ENCODE results near the gene CD34. TPM values are rescaled to one million over a fixed set of nuclear protein-coding genes. Genes with fewer than 3 reads are reported as not detected.
"Not testable (repeated sequence)": the region's sequence is repeated elsewhere in the genome, so short reads cannot be mapped to it uniquely, and the experiment has no call there.

The CD34 gene
- total RNA-seq, 1 donor from 2014 or later: 16.9 TPM

- no peak for DNase-seq (ENCODE audit: low read depth, low spot score)
Observed at GRCh38 chr1:207926984-207927383, 16.1 kb upstream of the CD34 start.

- DNase-seq (ENCODE audit: low read depth, low spot score): not testable (repeated sequence)
Observed at GRCh38 chr1:207925969-207926368, 15.0 kb upstream of the CD34 start.

GRCh38 chr1:207925210-207925609, 14.3 kb upstream of the CD34 start:
- DNase-seq (ENCODE audit: low read depth, low spot score): no peak

- DNase-seq (ENCODE audit: low read depth, low spot score): no peak
Observed at GRCh38 chr1:207923561-207923960, 12.6 kb upstream of the CD34 start.

GRCh38 chr1:207923121-207923520, 12.2 kb upstream of the CD34 start:
- no peak for DNase-seq (ENCODE audit: low read depth, low spot score)

- no peak for DNase-seq (ENCODE audit: low read depth, low spot score)
Observed at GRCh38 chr1:207922554-207922953, 11.6 kb upstream of the CD34 start.

GRCh38 chr1:207921321-207921720, 10.4 kb upstream of the CD34 start:
- DNase-seq (ENCODE audit: low read depth, low spot score): no peak

GRCh38 chr1:207920444-207921021, 9.6 kb upstream of the CD34 start:
- no peak for DNase-seq (ENCODE audit: low read depth, low spot score)

GRCh38 chr1:207919523-207920170, 8.7 kb upstream of the CD34 start:
- no peak for DNase-seq (ENCODE audit: low read depth, low spot score)

- DNase-seq (ENCODE audit: low read depth, low spot score): no peak
Observed at GRCh38 chr1:207918581-207918980, 7.7 kb upstream of the CD34 start.

GRCh38 chr1:207918011-207918410, 7.1 kb upstream of the CD34 start:
- no peak for DNase-seq (ENCODE audit: low read depth, low spot score)

GRCh38 chr1:207917080-207917479, 6.2 kb upstream of the CD34 start:
- no peak for DNase-seq (ENCODE audit: low read depth, low spot score)

GRCh38 chr1:207913951-207914350, 3.0 kb upstream of the CD34 start:
- no peak for DNase-seq (ENCODE audit: low read depth, low spot score)

- no peak for DNase-seq (ENCODE audit: low read depth, low spot score)
Observed at GRCh38 chr1:207911856-207912760, 1.2 kb upstream of the CD34 start.

- no peak for DNase-seq (ENCODE audit: low read depth, low spot score)
Observed at GRCh38 chr1:207909687-207910086, 1.2 kb downstream of the CD34 start.

GRCh38 chr1:207908107-207908734, 2.7 kb downstream of the CD34 start:
- no peak for DNase-seq (ENCODE audit: low read depth, low spot score)

- DNase-seq (ENCODE audit: low read depth, low spot score): no peak
Observed at GRCh38 chr1:207904391-207904790, 6.5 kb downstream of the CD34 start.

GRCh38 chr1:207903767-207904166, 7.2 kb downstream of the CD34 start:
- no peak for DNase-seq (ENCODE audit: low read depth, low spot score)

- DNase-seq (ENCODE audit: low read depth, low spot score): no peak
Observed at GRCh38 chr1:207903053-207903452, 7.9 kb downstream of the CD34 start.

GRCh38 chr1:207902566-207902965, 8.4 kb downstream of the CD34 start:
- DNase-seq (ENCODE audit: low read depth, low spot score): no peak

GRCh38 chr1:207901041-207901653, 9.8 kb downstream of the CD34 start:
- no peak for DNase-seq (ENCODE audit: low read depth, low spot score)

- DNase-seq (ENCODE audit: low read depth, low spot score): no peak
Observed at GRCh38 chr1:207898836-207899235, 12.1 kb downstream of the CD34 start.
